NT2/D1 (cell line): Measurements from ENCODE around the gene NFASC.

Source experiments
- DNase-seq: peaks from one replicate; pipeline ENCODE4 v3.0.0-alpha.2; 2011; ENCODE audit warnings: low read depth, low spot score
- H3K27me3 ChIP-seq: 2 replicates; pipeline ENCODE4 v1.6.0; 2011; ENCODE audit warnings: mild to moderate bottlenecking; ENCODE audit not compliant: insufficient read length, insufficient read depth
- H3K36me3 ChIP-seq: 2 replicates; pipeline ENCODE4 v1.6.1; 2011; ENCODE audit warnings: mild to moderate bottlenecking, low read length, mixed read lengths; ENCODE audit not compliant: insufficient read depth, insufficient read length
- H3K4me1 ChIP-seq: 2 replicates; pipeline ENCODE4 v1.5.1; 2011; ENCODE audit not compliant: insufficient read depth, insufficient read length
- H3K4me3 ChIP-seq: 2 replicates; pipeline ENCODE4 v1.5.1; 2011; ENCODE audit warnings: low read depth; ENCODE audit not compliant: insufficient read length
- H3K9ac ChIP-seq: 2 replicates; pipeline ENCODE4 v1.6.0; 2011; ENCODE audit warnings: low read depth; ENCODE audit not compliant: insufficient read length
- H3K9me3 ChIP-seq: 2 replicates; pipeline ENCODE4 v1.5.1; 2011; ENCODE audit warnings: mild to moderate bottlenecking, low read length; ENCODE audit not compliant: insufficient read depth
- SUZ12 ChIP-seq: IDR thresholded peaks from 2 replicates; pipeline ENCODE4 v1.6.1; 2011; ENCODE audit not compliant: insufficient read length, insufficient read depth; ENCODE audit errors: extremely low read depth
- YY1 ChIP-seq: IDR thresholded peaks from 2 replicates; pipeline ENCODE4 v1.6.1; 2011; ENCODE audit not compliant: insufficient read length, insufficient read depth
- ZNF274 ChIP-seq: IDR thresholded peaks from 2 replicates; pipeline ENCODE4 v1.6.1; 2011; ENCODE audit warnings: mild to moderate bottlenecking, low read depth, low read length

Gene NFASC

GRCh38 chr1:204870160-204870912 is at the start of gene NFASC:
Gene NFASC (plus strand): TSS chr1:204870862. CDS start chr1:204944316, 73,454 bp downstream.
- no peak for DNase-seq
- TF ChIP-seq ZNF274: no peak
- no peak for TF ChIP-seq SUZ12
- TF ChIP-seq YY1: no peak
- Histone ChIP-seq H3K4me1 (peaks cover 12% of the 10 kb centered on the region), H3K27me3 (no peaks in the 10 kb centered on the region), H3K4me3 (no peak within 1 kb of the TSS), H3K9ac (no peak within 1 kb of the TSS), H3K36me3 (no peaks in the 10 kb centered on the region), H3K9me3 (no peaks in the 10 kb centered on the region)

GRCh38 chr1:204821476-204821875 is 49.2 kb upstream of the NFASC start:
- TF ChIP-seq YY1: no peak
- no peak for TF ChIP-seq SUZ12
- TF ChIP-seq ZNF274: no peak
- H3K36me3 ChIP-seq: no peaks in the 10 kb centered on the region
- H3K9me3 ChIP-seq: no peaks in the 10 kb centered on the region
- no peak overlapping the region for H3K4me3 ChIP-seq
- no peak overlapping the region for H3K9ac ChIP-seq
- H3K4me1 ChIP-seq: no peaks in the 10 kb centered on the region
- peaks cover 17% of the 10 kb centered on the region for H3K27me3 ChIP-seq
- no peak for DNase-seq

- Histone ChIP-seq H3K27me3 (peaks cover 17% of the 10 kb centered on the region), H3K4me3 (no peak overlapping the region), H3K9me3 (no peaks in the 10 kb centered on the region), H3K4me1 (no peaks in the 10 kb centered on the region), H3K36me3 (no peaks in the 10 kb centered on the region), H3K9ac (no peak overlapping the region)
- no peak for TF ChIP-seq ZNF274
- TF ChIP-seq YY1: no peak
- no peak for TF ChIP-seq SUZ12
- no peak for DNase-seq
These were observed 48.7 kb upstream of the NFASC start for GRCh38 chr1:204821924-204822323.

DNA sequence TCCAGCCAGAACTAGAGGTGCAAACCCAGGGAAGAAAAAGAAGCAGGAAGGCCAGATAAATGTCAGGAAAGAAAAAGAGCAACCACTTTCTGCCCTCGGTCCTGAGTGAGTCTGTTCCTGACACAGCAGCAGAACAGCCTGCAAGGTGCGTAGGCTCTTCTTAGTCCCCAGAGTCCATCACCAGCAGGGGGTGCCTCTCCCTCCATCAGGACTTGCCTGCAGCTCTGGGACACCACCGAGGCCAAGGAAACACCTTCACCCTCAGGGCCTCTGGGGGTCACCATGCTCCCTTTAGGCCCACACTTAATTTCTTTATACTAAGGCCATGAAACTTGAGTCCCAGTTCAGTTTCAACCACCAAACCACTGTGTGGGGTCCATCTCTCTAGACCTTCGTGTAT is 43.7 kb upstream of the NFASC start:
- Histone ChIP-seq H3K9me3 (no peaks in the 10 kb centered on the region), H3K27me3 (peaks cover 35% of the 10 kb centered on the region), H3K4me1 (peaks cover 21% of the 10 kb centered on the region), H3K36me3 (no peaks in the 10 kb centered on the region), H3K9ac (no peak overlapping the region), H3K4me3 (no peak overlapping the region)
- DNase-seq: peak; percentile 84
- no peak for TF ChIP-seq YY1
- no peak for TF ChIP-seq SUZ12
- TF ChIP-seq ZNF274: no peak

GRCh38 chr1:204828352-204828850 is 42.3 kb upstream of the NFASC start:
- H3K4me1 ChIP-seq: peaks cover 21% of the 10 kb centered on the region
- no peaks in the 10 kb centered on the region for H3K9me3 ChIP-seq
- TF ChIP-seq SUZ12: no peak
- TF ChIP-seq ZNF274: no peak
- TF ChIP-seq YY1: no peak
- peak overlapping the region; percentile 60 for H3K4me3 ChIP-seq
- H3K9ac ChIP-seq: peak overlapping the region; percentile 68
- peaks cover 40% of the 10 kb centered on the region for H3K27me3 ChIP-seq
- DNase-seq: peak; percentile 88
- H3K36me3 ChIP-seq: no peaks in the 10 kb centered on the region

DNA sequence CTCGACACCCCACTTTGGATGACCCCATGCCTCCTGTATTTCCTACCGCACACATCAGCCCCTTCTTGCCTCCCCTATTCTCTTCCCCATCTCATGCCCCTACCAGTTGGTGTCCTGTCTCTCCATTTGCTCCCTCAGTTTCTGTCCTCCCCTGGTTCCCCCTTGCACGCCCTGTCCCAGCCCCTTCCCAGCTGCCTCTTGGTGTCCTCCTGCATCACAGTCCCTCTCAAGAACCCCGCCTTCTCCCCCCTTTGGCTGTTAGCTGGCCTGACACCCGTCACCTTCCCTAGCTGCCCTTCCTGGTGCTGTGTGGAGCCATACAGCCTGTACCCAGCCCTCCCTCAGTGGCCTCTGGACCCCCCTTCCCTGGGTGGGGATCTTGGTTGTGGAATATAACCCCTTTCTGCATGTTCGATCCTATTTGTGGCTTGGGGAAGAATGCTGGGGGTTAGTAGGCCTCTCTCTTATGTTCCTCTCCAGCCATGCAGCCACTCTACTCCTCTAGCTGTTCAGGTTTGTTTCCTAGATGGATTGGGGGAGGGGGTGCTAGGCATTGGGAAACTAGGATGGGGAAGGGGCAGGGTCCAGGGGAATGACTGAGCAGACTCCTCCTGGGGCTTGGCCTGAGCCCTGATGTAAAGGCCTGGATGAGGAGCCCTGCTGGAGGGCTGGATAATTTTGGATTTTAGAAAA is 41.4 kb upstream of the NFASC start:
- H3K27me3 ChIP-seq: peaks cover 38% of the 10 kb centered on the region
- no peaks in the 10 kb centered on the region for H3K36me3 ChIP-seq
- peaks cover 24% of the 10 kb centered on the region for H3K4me1 ChIP-seq
- peak overlapping the region; percentile 22 for H3K9ac ChIP-seq
- peak overlapping the region; percentile 60 for H3K4me3 ChIP-seq
- no peaks in the 10 kb centered on the region for H3K9me3 ChIP-seq
- DNase-seq: no peak
- TF ChIP-seq SUZ12: no peak
- no peak for TF ChIP-seq YY1
- no peak for TF ChIP-seq ZNF274

- H3K4me3 ChIP-seq: no peak overlapping the region
- no peak for DNase-seq
- peaks cover 26% of the 10 kb centered on the region for H3K4me1 ChIP-seq
- peaks cover 27% of the 10 kb centered on the region for H3K27me3 ChIP-seq
- H3K9ac ChIP-seq: no peak overlapping the region
- no peaks in the 10 kb centered on the region for H3K9me3 ChIP-seq
- TF ChIP-seq SUZ12: no peak
- H3K36me3 ChIP-seq: no peaks in the 10 kb centered on the region
These were observed 39.9 kb upstream of the NFASC start for GRCh38 chr1:204830747-204831146.
